T-cell (primary cell): ENCODE data around the gene RUVBL1. TPM values are rescaled to one million over a fixed set of nuclear protein-coding genes. Genes with fewer than 3 reads are reported as not detected.

ENCODE experiments used
- ATAC-seq, 4 experiments: fragments of 200-7000 bp in 3 of 4; fragments of 150-1000 bp in 1 of 4; cut with Tn5 transposase; replicated peaks in 1 of 4; 1 replicate in 3 of 4; 2 replicates in 1 of 4; pipeline ENCODE4 v1.10.0; 2021; ENCODE audit warnings: moderate library complexity in 3 of 4, mild to moderate bottlenecking in 2 of 4, moderate number of reproducible peaks in 1 of 4
- CTCF ChIA-PET, 2 donors: fragments of 300-600 bp; sonication (Branson Sonifier 250); formaldehyde crosslinking; loops; one replicate each; lab custom pipeline; 2022; ENCODE audit warnings: antibody characterized with exemption in 2 of 2; lab: Charles Lee
- POLR2A ChIA-PET, 2 donors: fragments of 300-600 bp; sonication (Branson Sonifier 250); formaldehyde crosslinking; loops; one replicate each; lab custom pipeline; 2022; ENCODE audit warnings: antibody characterized with exemption in 2 of 2; lab: Charles Lee
- DNase-seq, 35 experiments: peaks; one replicate each; pipeline versions ENCODE4 v3.0.0 to v3.0.0-alpha.2; 2013 to 2023
- H3K27ac ChIP-seq: one replicate; pipeline ENCODE4 v1.5.1; 2013; ENCODE audit warnings: low read length
- H3K27me3 ChIP-seq, 2 experiments: replicated peaks in 1 of 2; 1 replicate in 1 of 2; 2 replicates in 1 of 2; pipeline versions ENCODE4 v1.6.1 to v1.7.0; 2013; ENCODE audit warnings: low read length in 1 of 2, mixed read lengths in 1 of 2; ENCODE audit not compliant: control insufficient read depth in 2 of 2, insufficient read depth in 2 of 2; ENCODE audit errors: extremely low read depth in 1 of 2
- H3K36me3 ChIP-seq, 2 donors: 1 replicate in 1 of 2; 2 replicates in 1 of 2; pipeline versions ENCODE4 v1.6.1 to v1.7.0; 2013; ENCODE audit warnings: low read length in 1 of 2; ENCODE audit not compliant: control insufficient read depth in 2 of 2, insufficient read depth in 1 of 2; ENCODE audit errors: extremely low read depth in 1 of 2
- H3K4me1 ChIP-seq, 2 experiments: 1 replicate in 1 of 2; 2 replicates in 1 of 2; pipeline versions ENCODE4 v1.6.1 to v1.7.0; 2013; ENCODE audit warnings: low read length in 2 of 2, mixed read lengths in 1 of 2; ENCODE audit not compliant: insufficient read depth in 2 of 2, control insufficient read depth in 1 of 2; ENCODE audit errors: extremely low read depth in 1 of 2
- H3K4me3 ChIP-seq, 2 donors: 1 replicate in 1 of 2; 2 replicates in 1 of 2; pipeline versions ENCODE4 v1.5.1 to v1.7.0; 2013; ENCODE audit warnings: mild to moderate bottlenecking in 2 of 2, low read length in 1 of 2, moderate library complexity in 1 of 2; ENCODE audit not compliant: control insufficient read depth in 1 of 2; ENCODE audit errors: extremely low read depth in 1 of 2
- H3K9me3 ChIP-seq: 2 replicates; pipeline ENCODE4 v1.7.0; 2013
- H3K27ac Mint-ChIP-seq, 2 donors: one replicate each; pipeline ENCODE4 v1.8.0; 2020 to 2021; ENCODE audit warnings: mild to moderate bottlenecking in 2 of 2, mixed read lengths in 2 of 2
- H3K27me3 Mint-ChIP-seq, 2 donors: one replicate each; pipeline ENCODE4 v1.8.0; 2021 to 2022; ENCODE audit warnings: mixed read lengths in 2 of 2
- H3K36me3 Mint-ChIP-seq: one replicate; pipeline ENCODE4 v1.8.0; 2021; ENCODE audit warnings: mixed read lengths
- H3K4me1 Mint-ChIP-seq, 3 donors: one replicate each; pipeline ENCODE4 v1.8.0; 2020 to 2022; ENCODE audit warnings: mixed read lengths in 3 of 3, mild to moderate bottlenecking in 1 of 3
- H3K4me3 Mint-ChIP-seq, 3 donors: one replicate each; pipeline ENCODE4 v1.8.0; 2020 to 2022; ENCODE audit warnings: mild to moderate bottlenecking in 3 of 3, mixed read lengths in 3 of 3, moderate library complexity in 3 of 3
- H3K9me3 Mint-ChIP-seq, 3 donors: one replicate each; pipeline ENCODE4 v1.8.0; 2020 to 2022; ENCODE audit warnings: mixed read lengths in 3 of 3
- WGBS: methylation state at CpG from one replicate; pipeline ENCODE4 v1.1.5; 2013; ENCODE audit warnings: missing lambda C conversion rate; ENCODE audit not compliant: insufficient coverage; 5-methylcytosine and 5-hydroxymethylcytosine counted together
- total RNA-seq, 35 experiments: library from RNA in 6 of 35; stranded (reverse) in 6 of 35; fragments of 120-200 nt in 1 of 35; gene quantifications; one replicate each; pipeline versions ENCODE4 v1.2.1 to v1.2.4 and lab custom pipeline; 2013 to 2026

RUVBL1 gene
- total RNA-seq, 5 donors from 2014 or later (not counting 1 experiment from before 2014, with no cell fraction given): 21.4 to 33.4 (median 29.9) TPM

DNA sequence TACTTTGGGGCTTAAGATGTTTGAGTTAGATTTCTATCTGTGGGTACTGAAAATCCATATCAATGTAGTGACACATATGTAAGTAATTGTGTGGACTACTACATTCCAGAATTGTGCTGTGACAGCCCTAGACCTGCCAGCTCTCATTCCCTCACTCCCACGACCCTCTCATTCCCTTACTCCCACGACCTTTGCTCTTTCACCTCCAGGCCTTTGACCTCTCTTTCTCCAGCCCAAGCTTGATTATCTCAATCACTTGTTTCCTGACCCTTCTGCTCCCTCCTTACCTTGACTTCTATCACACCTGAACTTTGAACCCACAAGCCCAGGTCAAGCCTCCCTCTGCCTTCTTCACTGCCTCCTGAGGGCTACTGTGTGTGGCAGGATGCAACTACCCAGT is 3.6 kb upstream of the RUVBL1 start:
- Mint-ChIP-seq H3K9me3 (peaks cover 0 to 3% (median 0%) of the 10 kb centered on the region in 3 donors), H3K4me3 (no peak overlapping the region), H3K27ac (no peak overlapping the region), H3K4me1 (peaks cover 20 to 24% (median 24%) of the 10 kb centered on the region in 3 donors), H3K27me3 (no peaks in the 10 kb centered on the region), H3K36me3 (peaks cover 2% of the 10 kb centered on the region)
- no peak for DNase-seq
- Histone ChIP-seq H3K27ac (no peak overlapping the region), H3K9me3 (no peaks in the 10 kb centered on the region), H3K27me3 (no peaks in the 10 kb centered on the region), H3K4me3 (no peak overlapping the region), H3K4me1 (peaks cover 10 to 21% of the 10 kb centered on the region in 2 experiments), H3K36me3 (no peaks in the 10 kb centered on the region)
- POLR2A ChIA-PET: no interaction called here
- 67% methylated on average over 2 of the region's 2 CpGs for WGBS
- CTCF ChIA-PET: interaction anchor here in 1 of 2 donors (0.7 kb wide), 1 partner anchor 808 kb away, joined by 3 read pairs; no protein-coding TSS in a partner anchor
- ATAC-seq: no peak

DNA sequence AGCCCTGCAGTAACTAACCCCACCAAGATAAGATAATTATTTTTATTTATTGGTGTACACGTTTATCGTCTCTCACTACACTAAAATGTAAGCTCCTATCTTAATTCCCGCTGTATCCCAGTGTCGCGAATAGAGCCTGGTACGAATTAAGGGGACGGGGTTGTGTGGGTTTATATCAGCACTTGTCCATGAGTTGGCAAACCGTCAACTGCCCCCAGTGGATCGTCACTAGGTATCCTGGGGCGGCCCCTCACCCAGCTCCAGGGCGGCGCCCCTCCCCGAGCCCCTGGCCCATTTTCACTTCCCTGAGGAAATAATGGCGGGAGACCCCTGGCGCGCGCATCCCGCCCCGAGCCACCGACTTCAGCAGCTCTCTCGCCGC is 465 bp downstream of the RUVBL1 start:
- ChIA-PET POLR2A (interaction anchor here (1.1 to 2.0 kb wide), 3 partner anchors 9 to 172 kb away, joined by 3 to 10 read pairs (median 6); partner anchors contain the start of gene EEFSEC (in 1 of the 2)), CTCF (interaction anchor here (0.5 to 3.1 kb wide), 8 partner anchors 10 to 483 kb away, joined by 3 to 21 read pairs (median 3); partner anchors contain the start of gene EEFSEC (in 1 of the 2))

DNA sequence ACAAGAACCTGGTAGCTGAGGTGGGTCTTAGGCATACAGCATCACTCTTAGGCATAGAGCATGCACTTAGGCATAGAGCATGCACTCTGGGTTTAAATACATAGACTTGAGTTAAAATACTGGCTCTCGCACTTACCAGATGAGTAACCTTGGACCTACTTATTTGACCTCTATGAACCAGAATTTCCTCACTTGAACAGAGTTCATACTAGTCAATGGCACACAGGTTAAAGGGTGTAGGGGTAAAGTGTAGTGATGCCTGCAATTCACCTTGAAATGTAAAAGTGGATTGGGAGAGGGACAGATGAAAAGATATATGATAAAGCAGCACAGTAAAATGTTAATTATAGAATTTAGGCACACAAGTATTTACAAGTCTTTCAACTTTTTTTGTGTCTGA is 1.6 kb downstream of the RUVBL1 start:
- Mint-ChIP-seq H3K4me3 (peak overlapping the region; percentile 97 to 100 (median 97)), H3K36me3 (peaks cover 24% of the 10 kb centered on the region), H3K27ac (no peak overlapping the region), H3K27me3 (no peaks in the 10 kb centered on the region), H3K9me3 (no peaks in the 10 kb centered on the region), H3K4me1 (peaks cover 40 to 59% (median 43%) of the 10 kb centered on the region in 3 donors)
- Histone ChIP-seq H3K27me3 (no peaks in the 10 kb centered on the region), H3K4me3 (no peak overlapping the region), H3K27ac (no peak overlapping the region), H3K36me3 (peaks cover 0 to 7% of the 10 kb centered on the region in 2 donors), H3K4me1 (peaks cover 12 to 21% of the 10 kb centered on the region in 2 experiments), H3K9me3 (no peaks in the 10 kb centered on the region)
- DNase-seq: no peak
- ChIA-PET POLR2A (no interaction called here), CTCF (interaction anchor here in 1 of 2 donors (2.5 to 3.1 kb wide), 3 partner anchors 11 to 31 kb away, joined by 10 to 21 read pairs (median 19); partner anchors contain the start of gene EEFSEC)
- ATAC-seq: no peak
- no CpG with 5 or more reads among the region's 1 CpG for WGBS

More for the DNA sequence above, 465 bp downstream of the RUVBL1 start:
- Histone ChIP-seq H3K4me1 (peaks cover 12 to 21% of the 10 kb centered on the region in 2 experiments), H3K4me3 (peak overlapping the region; percentile 70 to 96), H3K27ac (peak overlapping the region; percentile 73), H3K9me3 (no peaks in the 10 kb centered on the region), H3K36me3 (peaks cover 0 to 3% of the 10 kb centered on the region in 2 donors), H3K27me3 (no peaks in the 10 kb centered on the region)
- H3K36me3 Mint-ChIP-seq: peaks cover 14% of the 10 kb centered on the region
- H3K27me3 Mint-ChIP-seq: no peaks in the 10 kb centered on the region
- H3K27ac Mint-ChIP-seq: peak overlapping the region; percentile 94 to 95
- no peak for ATAC-seq
- peaks cover 33 to 48% (median 35%) of the 10 kb centered on the region in 3 donors for H3K4me1 Mint-ChIP-seq
- 1% methylated on average over 15 of the region's 22 CpGs for WGBS
- H3K9me3 Mint-ChIP-seq: no peaks in the 10 kb centered on the region
- DNase-seq: peak in 1 of 35 experiments; percentile 6
- H3K4me3 Mint-ChIP-seq: peak overlapping the region; percentile 97 to 100 (median 97)

DNA sequence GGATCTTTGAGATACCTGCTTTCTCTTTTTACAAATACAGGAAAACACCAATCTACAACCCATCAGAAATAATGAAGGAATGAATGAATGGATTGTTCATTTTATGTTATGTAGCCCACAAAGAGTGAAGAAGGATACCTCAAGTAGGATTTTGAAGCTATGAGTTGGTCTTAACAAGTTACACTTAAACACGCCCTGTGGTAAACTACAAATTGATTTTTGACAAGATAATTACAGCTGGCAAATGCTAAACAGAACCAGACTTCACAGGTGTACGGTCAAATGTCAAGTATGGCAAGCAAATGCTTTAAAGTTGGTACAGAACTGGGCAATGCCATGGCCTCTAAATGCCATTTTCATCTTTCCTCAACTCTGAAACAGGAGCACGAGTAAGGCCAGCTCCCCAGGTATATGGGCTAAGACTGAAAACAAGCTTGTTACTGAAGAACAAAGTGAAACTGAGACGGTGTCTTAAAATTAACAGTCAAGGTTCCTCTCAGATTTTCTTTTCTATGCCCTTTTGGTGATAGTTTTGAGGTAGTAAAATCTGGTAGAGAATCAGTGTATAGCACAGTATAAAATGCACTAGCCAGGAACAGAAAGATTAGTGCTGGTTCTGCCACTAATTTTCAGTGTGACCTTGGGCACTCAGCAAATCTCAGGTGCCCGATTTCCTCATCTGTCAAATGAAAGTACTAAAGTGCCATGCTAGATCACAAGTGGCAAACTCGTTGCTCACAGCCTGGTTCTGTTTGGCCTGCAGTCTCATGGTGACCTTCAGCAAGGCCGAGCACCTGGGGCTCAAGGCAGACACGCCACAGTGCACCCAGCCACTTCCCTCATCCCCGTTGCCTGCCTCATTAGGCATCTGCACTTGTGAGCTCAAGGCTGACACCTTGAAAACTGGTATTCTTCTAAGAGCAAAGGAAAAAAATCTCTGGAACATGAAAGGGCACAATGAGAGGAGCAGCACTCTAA is 9.5 kb downstream of the RUVBL1 start:
- Histone ChIP-seq H3K4me1 (peaks cover 3 to 33% of the 10 kb centered on the region in 2 experiments), H3K36me3 (peaks cover 0 to 36% of the 10 kb centered on the region in 2 donors), H3K27me3 (no peaks in the 10 kb centered on the region), H3K9me3 (no peaks in the 10 kb centered on the region), H3K4me3 (peak overlapping the region in 1 of 2 donors; percentile 1), H3K27ac (peak overlapping the region; percentile 76)
- 53% methylated on average over 5 of the region's 9 CpGs for WGBS
- Mint-ChIP-seq H3K4me3 (peak overlapping the region; percentile 37 to 67 (median 58)), H3K4me1 (peaks cover 56 to 57% (median 57%) of the 10 kb centered on the region in 3 donors), H3K27me3 (no peaks in the 10 kb centered on the region), H3K9me3 (no peaks in the 10 kb centered on the region), H3K36me3 (peaks cover 55% of the 10 kb centered on the region), H3K27ac (peak overlapping the region; percentile 73 to 86)
- ATAC-seq (peak in 2 of 4 experiments; percentile 17 to 38), DNase-seq (peak in 1 of 35 experiments; percentile 22)
- POLR2A ChIA-PET: interaction anchor here (0.5 to 1.9 kb wide), 3 partner anchors 9 to 15 kb away, joined by 3 to 6 read pairs (median 3); partner anchors contain the start of gene RUVBL1 (in 1 of the 2)
- CTCF ChIA-PET: interaction anchor here (0.6 to 2.0 kb wide), 6 partner anchors 10 to 159 kb away, joined by 3 to 7 read pairs (median 3); partner anchors contain the start of gene RUVBL1 (in 1 of the 2)

DNA sequence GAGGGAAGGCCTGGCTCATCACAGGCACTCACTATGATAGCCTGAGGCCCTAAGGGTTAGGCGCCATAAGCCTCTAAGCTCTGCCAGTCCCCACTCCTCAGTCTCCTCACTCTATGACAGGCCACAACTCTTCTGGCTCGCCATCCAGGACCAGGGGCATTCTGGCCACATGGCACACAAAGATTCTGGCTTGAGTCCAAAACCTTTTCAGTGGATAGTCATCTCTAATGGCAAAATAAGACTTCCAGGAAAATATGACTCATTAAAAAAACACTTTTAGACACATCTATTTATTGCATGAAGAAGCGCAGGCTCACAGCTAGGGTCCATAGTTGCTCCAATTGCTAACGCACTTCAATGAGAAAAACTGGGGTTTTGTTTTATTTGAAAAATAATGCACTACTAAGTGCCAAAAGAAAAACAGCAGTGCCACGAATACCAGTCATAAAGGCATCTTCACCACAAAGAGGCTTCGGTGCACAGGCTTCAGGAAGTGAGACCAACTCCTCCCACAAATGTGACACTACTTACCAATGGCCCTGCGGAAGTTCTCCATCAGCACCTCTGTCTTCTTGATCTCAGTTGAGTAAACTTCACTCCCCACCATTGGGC is 11.1 kb downstream of the RUVBL1 start:
- H3K4me1 Mint-ChIP-seq: peaks cover 42 to 50% (median 46%) of the 10 kb centered on the region in 3 donors
- ATAC-seq: peak; percentile 89 to 98 (median 92)

More for the DNA sequence above, 11.1 kb downstream of the RUVBL1 start:
- Mint-ChIP-seq H3K4me3 (peak overlapping the region; percentile 17 to 49 (median 31)), H3K27me3 (no peaks in the 10 kb centered on the region), H3K27ac (peak overlapping the region; percentile 93), H3K36me3 (peaks cover 51% of the 10 kb centered on the region), H3K9me3 (no peaks in the 10 kb centered on the region)
- peak in 33 of 35 experiments; percentile 17 to 75 (median 36) for DNase-seq
- H3K36me3 ChIP-seq: peaks cover 0 to 44% of the 10 kb centered on the region in 2 donors
- H3K4me3 ChIP-seq: no peak overlapping the region
- ChIA-PET POLR2A (interaction anchor here in 1 of 2 donors (0.6 to 1.9 kb wide), 2 partner anchors 11 to 39 kb away, joined by 3 to 6 read pairs; partner anchors contain the start of gene RUVBL1), CTCF (interaction anchor here in 1 of 2 donors (0.6 to 2.0 kb wide), 5 partner anchors 10 to 520 kb away, joined by 3 to 7 read pairs (median 4); no protein-coding TSS in a partner anchor)
- peaks cover 3 to 33% of the 10 kb centered on the region in 2 experiments for H3K4me1 ChIP-seq
- peak overlapping the region; percentile 76 for H3K27ac ChIP-seq
- 35% methylated on average over 5 of the region's 7 CpGs for WGBS
- no peaks in the 10 kb centered on the region for H3K9me3 ChIP-seq
- H3K27me3 ChIP-seq: no peaks in the 10 kb centered on the region
